GM12891 (cell line): ENCODE data around the gene TMEM120A.

Source experiments
- POLR2A ChIP-seq: IDR thresholded peaks from 2 replicates; pipeline ENCODE4 v1.6.1; 2011; ENCODE audit warnings: low read depth, low read length, control low read depth
- POLR2AphosphoS5 ChIP-seq: IDR thresholded peaks from 2 replicates; pipeline ENCODE4 v1.6.1; 2011; ENCODE audit warnings: low read depth, low read length, control low read depth
- SPI1 ChIP-seq: IDR thresholded peaks from 2 replicates; pipeline ENCODE4 v1.6.1; 2011; ENCODE audit warnings: low read depth, low read length, control low read depth
- TAF1 ChIP-seq: IDR thresholded peaks from 2 replicates; pipeline ENCODE4 v1.6.1; 2011; ENCODE audit warnings: low read depth, low read length, control low read depth

DNA sequence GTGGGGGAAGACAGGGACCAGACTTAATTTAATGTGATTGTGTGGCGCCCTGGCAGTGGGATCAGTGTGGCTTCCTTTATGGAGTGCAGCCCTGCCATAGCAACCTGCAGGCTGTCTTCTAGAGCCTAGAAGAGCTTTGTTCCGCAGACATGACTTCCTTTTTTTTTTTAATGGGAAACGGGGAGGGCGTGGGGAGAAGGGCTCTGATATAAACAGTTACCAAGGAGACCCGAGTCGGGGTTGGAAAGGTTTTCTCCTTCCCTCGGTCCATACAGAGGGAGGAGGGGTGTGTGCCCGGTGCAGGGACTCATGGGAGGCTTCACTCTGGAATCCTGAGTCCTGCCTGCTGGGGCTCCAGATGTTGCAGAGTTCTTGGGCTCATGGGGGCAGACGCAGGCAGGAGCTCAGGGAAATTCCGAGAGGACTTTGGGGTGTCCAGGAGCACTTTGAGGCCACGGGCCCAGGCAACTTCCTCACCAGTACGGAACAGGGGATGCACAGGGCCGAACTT lies 26.9 kb downstream of the TMEM120A start:
- TF ChIP-seq POLR2AphosphoS5 (no peak), POLR2A (no peak), SPI1 (no peak), TAF1 (no peak)
